Right lobe of liver (tissue), 4 donors: ENCODE data around the gene IGFBP5.

Experiments used
- POLR2A ChIP-seq: fragments of 450-650 bp; IDR thresholded peaks from one replicate; pipeline ENCODE4 v1.6.1; 2017; ENCODE audit warnings: antibody characterized with exemption, mild to moderate bottlenecking
- TF ChIP-seq, protein P1 (sequence below), 4 donors: fragments of 200-600 bp in 3 of 4; fragments of 450-650 bp in 1 of 4; IDR thresholded peaks; one replicate each; pipeline versions ENCODE4 v1.5.1 to v1.8.0; 2016 to 2022; ENCODE audit warnings: antibody characterized with exemption in 4 of 4, mild to moderate bottlenecking in 2 of 4
- donor health status: DM: no; HTN: no; CAD: no.
- donor health status: DM: no; HTN: no; CAD: no.
- donor health status: DM: no; HTN: yes; CAD: no.

- TF ChIP-seq, protein P1, sequence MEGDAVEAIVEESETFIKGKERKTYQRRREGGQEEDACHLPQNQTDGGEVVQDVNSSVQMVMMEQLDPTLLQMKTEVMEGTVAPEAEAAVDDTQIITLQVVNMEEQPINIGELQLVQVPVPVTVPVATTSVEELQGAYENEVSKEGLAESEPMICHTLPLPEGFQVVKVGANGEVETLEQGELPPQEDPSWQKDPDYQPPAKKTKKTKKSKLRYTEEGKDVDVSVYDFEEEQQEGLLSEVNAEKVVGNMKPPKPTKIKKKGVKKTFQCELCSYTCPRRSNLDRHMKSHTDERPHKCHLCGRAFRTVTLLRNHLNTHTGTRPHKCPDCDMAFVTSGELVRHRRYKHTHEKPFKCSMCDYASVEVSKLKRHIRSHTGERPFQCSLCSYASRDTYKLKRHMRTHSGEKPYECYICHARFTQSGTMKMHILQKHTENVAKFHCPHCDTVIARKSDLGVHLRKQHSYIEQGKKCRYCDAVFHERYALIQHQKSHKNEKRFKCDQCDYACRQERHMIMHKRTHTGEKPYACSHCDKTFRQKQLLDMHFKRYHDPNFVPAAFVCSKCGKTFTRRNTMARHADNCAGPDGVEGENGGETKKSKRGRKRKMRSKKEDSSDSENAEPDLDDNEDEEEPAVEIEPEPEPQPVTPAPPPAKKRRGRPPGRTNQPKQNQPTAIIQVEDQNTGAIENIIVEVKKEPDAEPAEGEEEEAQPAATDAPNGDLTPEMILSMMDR (IDR thresholded peaks at IDR 0.05): no peak
- no peak for TF ChIP-seq POLR2A
Observed at GRCh38 chr2:216635171-216635570, 60.2 kb downstream of the IGFBP5 start.
